Stimulated activated naive CD8-positive, alpha-beta T cell treated with anti-CD3 and anti-CD28 coated beads, Interleukin-15, amount 100 ng/mL, for 72 hours (primary cell): ENCODE results near the gene TMEM150A.

Experiments used
- ATAC-seq: fragments of 150-1000 bp; cut with Tn5 transposase; 2 replicates; pipeline ENCODE4 v1.10.0; 2021; ENCODE audit warnings: mild to moderate bottlenecking, moderate library complexity
- DNase-seq, 2 donors: peaks; one replicate each; pipeline ENCODE4 v3.0.0; 2021 to 2022
- H3K27ac Mint-ChIP-seq, 2 donors: one replicate each; pipeline ENCODE4 v1.8.0; 2022; ENCODE audit warnings: mild to moderate bottlenecking in 2 of 2, mixed read lengths in 2 of 2, moderate library complexity in 2 of 2
- H3K27me3 Mint-ChIP-seq: one replicate; pipeline ENCODE4 v1.8.0; 2022; ENCODE audit warnings: mixed read lengths
- H3K4me1 Mint-ChIP-seq: one replicate; pipeline ENCODE4 v1.8.0; 2022; ENCODE audit warnings: mild to moderate bottlenecking, mixed read lengths
- H3K4me3 Mint-ChIP-seq, 2 donors: one replicate each; pipeline ENCODE4 v1.8.0; 2022; ENCODE audit warnings: mild to moderate bottlenecking in 2 of 2, mixed read lengths in 2 of 2, moderate library complexity in 1 of 2
- H3K9me3 Mint-ChIP-seq, 2 donors: one replicate each; pipeline ENCODE4 v1.8.0; 2022; ENCODE audit warnings: mixed read lengths in 2 of 2

TMEM150A gene

DNA sequence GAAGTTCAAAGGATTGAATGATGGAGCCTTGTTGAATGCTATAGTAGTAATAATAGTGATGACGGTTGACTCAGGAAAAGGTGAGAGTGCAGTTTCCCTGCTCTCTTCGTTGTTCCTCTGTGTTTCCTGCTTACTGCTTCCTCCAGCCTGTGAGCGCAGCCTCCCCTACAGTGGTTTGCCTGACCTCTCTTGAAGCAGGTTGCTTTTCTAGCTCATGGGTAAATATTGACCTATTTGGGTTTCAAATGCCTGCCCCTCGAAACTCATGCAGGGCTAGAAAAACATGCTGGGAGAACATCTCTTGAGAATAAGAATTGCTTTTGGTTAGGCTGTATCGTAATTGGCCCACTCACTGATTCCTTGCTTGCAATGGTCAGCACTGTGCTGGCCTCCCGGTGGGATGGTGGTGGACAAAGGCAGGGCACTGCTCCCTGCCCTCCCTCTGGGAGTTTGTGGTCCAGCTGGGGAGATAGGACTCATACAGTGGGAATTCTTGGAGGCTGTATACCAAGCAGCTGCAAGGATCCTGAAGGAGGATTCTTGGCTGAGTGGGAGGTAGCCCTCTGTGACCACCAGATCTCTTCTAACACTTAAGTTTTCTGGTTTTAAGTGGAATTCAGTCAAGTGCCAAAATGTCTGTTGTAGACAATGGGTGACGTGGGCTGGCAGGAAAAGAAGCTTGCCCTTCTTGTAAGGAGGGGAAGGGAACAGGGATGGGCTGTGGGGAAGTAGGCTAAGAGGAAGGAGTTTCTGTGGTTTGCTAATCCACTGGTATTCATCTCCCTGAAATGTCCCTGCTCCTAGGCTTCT lies 12.3 kb downstream of the TMEM150A start:
- H3K9me3 Mint-ChIP-seq: no peaks in the 10 kb centered on the region
- no peak for ATAC-seq
- peak overlapping the region in 1 of 2 donors; percentile 81 for H3K27ac Mint-ChIP-seq
- no peak overlapping the region for H3K4me3 Mint-ChIP-seq
- H3K4me1 Mint-ChIP-seq: peaks cover 51% of the 10 kb centered on the region
- DNase-seq: no peak
- H3K27me3 Mint-ChIP-seq: no peaks in the 10 kb centered on the region

- Mint-ChIP-seq H3K27ac (no peak overlapping the region), H3K4me3 (no peak overlapping the region)
- ATAC-seq: no peak
These were observed 13.3 kb downstream of the TMEM150A start for GRCh38 chr2:85589181-85589580.

GRCh38 chr2:85588645-85589044 lies 13.9 kb downstream of the TMEM150A start:
- H3K9me3 Mint-ChIP-seq: no peaks in the 10 kb centered on the region
- no peaks in the 10 kb centered on the region for H3K27me3 Mint-ChIP-seq
- H3K4me1 Mint-ChIP-seq: peaks cover 51% of the 10 kb centered on the region
- DNase-seq (no peak), ATAC-seq (no peak)
- peak overlapping the region in 1 of 2 donors; percentile 14 for H3K27ac Mint-ChIP-seq
- H3K4me3 Mint-ChIP-seq: no peak overlapping the region

More at GRCh38 chr2:85589181-85589580, 13.3 kb downstream of the TMEM150A start:
- Mint-ChIP-seq H3K27me3 (no peaks in the 10 kb centered on the region), H3K9me3 (no peaks in the 10 kb centered on the region), H3K4me1 (peaks cover 51% of the 10 kb centered on the region)
- DNase-seq: no peak

- Mint-ChIP-seq H3K4me3 (no peak overlapping the region), H3K27ac (peak overlapping the region in 1 of 2 donors; percentile 14), H3K4me1 (peaks cover 53% of the 10 kb centered on the region), H3K27me3 (no peaks in the 10 kb centered on the region), H3K9me3 (no peaks in the 10 kb centered on the region)
- DNase-seq: no peak
- ATAC-seq: no peak
These were observed 14.3 kb downstream of the TMEM150A start for GRCh38 chr2:85588236-85588635.

- H3K4me1 Mint-ChIP-seq: peaks cover 64% of the 10 kb centered on the region
- H3K27me3 Mint-ChIP-seq: no peaks in the 10 kb centered on the region
- H3K9me3 Mint-ChIP-seq: no peaks in the 10 kb centered on the region
- H3K4me3 Mint-ChIP-seq: peak overlapping the region; percentile 82 to 87
- peak overlapping the region in 1 of 2 donors; percentile 88 for H3K27ac Mint-ChIP-seq
- DNase-seq (no peak), ATAC-seq (no peak)
These were observed 16.8 kb downstream of the TMEM150A start for GRCh38 chr2:85585781-85586105.

GRCh38 chr2:85584857-85585780 lies 17.4 kb downstream of the TMEM150A start:
- H3K4me1 Mint-ChIP-seq: peaks cover 66% of the 10 kb centered on the region
- H3K27ac Mint-ChIP-seq: peak overlapping the region; percentile 81 to 88
- peak overlapping the region; percentile 82 to 87 for H3K4me3 Mint-ChIP-seq
- ATAC-seq (peak; percentile 76), DNase-seq (peak; percentile 15 to 26)
- no peaks in the 10 kb centered on the region for H3K27me3 Mint-ChIP-seq
- H3K9me3 Mint-ChIP-seq: no peaks in the 10 kb centered on the region

- DNase-seq (peak; percentile 14), ATAC-seq (peak; percentile 56)
- H3K4me3 Mint-ChIP-seq: peak within 1 kb of the TSS; percentile 82 to 87
- H3K9me3 Mint-ChIP-seq: no peaks in the 10 kb centered on the region
- no peaks in the 10 kb centered on the region for H3K27me3 Mint-ChIP-seq
- H3K27ac Mint-ChIP-seq: peak within 1 kb of the TSS; percentile 81 to 88
- peaks cover 68% of the 10 kb centered on the region for H3K4me1 Mint-ChIP-seq
These were observed 18.1 kb downstream of the TMEM150A start, which contains the start of gene VAMP5 for GRCh38 chr2:85584354-85584856. TSS of gene VAMP5 (plus strand) at chr2:85584431. CDS start at chr2:85584491, 60 bp downstream.

DNA sequence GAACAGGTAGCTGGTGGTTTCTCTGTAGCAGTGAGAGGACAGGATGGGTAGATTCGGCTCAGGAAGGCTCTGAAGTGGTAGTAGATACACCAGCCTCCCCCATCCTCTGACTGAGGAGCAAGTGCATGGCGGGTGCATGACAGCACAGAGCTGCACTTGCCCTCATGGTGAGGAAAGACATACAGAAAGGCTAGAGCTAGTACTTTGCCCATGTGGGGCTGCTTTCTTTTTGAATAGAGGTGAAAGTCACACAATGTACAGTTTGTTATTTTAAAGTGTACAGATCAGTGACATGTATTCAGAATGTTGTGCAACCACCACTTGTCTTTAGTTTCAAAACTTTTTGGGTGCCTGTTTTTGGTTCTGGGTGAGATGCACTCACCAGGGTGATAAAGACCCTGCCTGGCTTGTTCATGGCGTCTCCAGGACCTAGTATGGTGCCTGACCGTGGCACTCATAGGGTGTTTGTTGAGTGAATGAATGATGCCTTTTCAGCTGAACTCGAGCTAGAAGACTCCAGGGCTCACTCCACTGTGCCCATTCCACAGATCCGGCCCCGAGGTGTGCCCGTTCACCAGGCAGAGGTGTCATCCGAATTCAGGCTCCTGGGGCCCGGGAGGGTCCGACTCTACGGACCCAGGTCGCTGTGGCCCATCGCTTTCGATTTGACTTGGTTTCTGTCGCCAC lies 18.7 kb downstream of the TMEM150A start:
- H3K9me3 Mint-ChIP-seq: no peaks in the 10 kb centered on the region
- peaks cover 73% of the 10 kb centered on the region for H3K4me1 Mint-ChIP-seq
- H3K27ac Mint-ChIP-seq: peak overlapping the region; percentile 42 to 66
- no peaks in the 10 kb centered on the region for H3K27me3 Mint-ChIP-seq
- ATAC-seq: peak; percentile 62
- H3K4me3 Mint-ChIP-seq: peak overlapping the region; percentile 82 to 87
- DNase-seq: peak in 1 of 2 donors; percentile 30

DNA sequence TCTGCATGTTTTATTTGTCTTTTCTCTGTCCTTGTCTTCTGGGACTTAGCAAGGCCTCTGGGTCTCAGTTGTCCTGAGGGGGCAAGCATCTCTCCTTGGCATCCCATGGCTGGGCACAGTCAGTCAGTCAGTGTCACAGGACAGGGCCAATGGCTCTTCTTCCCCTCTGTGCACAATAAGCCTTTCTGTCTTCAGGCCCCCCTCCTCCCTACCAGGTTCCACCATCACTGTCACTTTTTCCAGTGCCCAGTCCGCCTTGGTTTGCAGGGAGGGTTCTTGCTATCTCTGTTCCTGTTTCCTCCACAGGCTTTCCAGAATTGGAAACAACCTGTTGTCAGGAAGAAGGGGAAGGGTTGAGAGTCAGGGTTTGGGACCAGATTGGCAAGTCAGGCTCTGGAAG lies 20.0 kb downstream of the TMEM150A start:
- no peak for ATAC-seq
- H3K9me3 Mint-ChIP-seq: no peaks in the 10 kb centered on the region
- no peaks in the 10 kb centered on the region for H3K27me3 Mint-ChIP-seq
- H3K4me3 Mint-ChIP-seq: no peak overlapping the region
- H3K27ac Mint-ChIP-seq: no peak overlapping the region
- no peak for DNase-seq
- peaks cover 68% of the 10 kb centered on the region for H3K4me1 Mint-ChIP-seq

- DNase-seq (no peak), ATAC-seq (no peak)
- peaks cover 61% of the 10 kb centered on the region for H3K4me1 Mint-ChIP-seq
- H3K27ac Mint-ChIP-seq: peak overlapping the region in 1 of 2 donors; percentile 76
- H3K4me3 Mint-ChIP-seq: peak overlapping the region; percentile 65 to 98
- no peaks in the 10 kb centered on the region for H3K27me3 Mint-ChIP-seq
- H3K9me3 Mint-ChIP-seq: no peaks in the 10 kb centered on the region
These were observed 22.3 kb downstream of the TMEM150A start for GRCh38 chr2:85580206-85580605.

GRCh38 chr2:85579266-85579935 lies 23.1 kb downstream of the TMEM150A start:
- ATAC-seq: no peak
- peaks cover 54% of the 10 kb centered on the region for H3K4me1 Mint-ChIP-seq
- peak overlapping the region; percentile 52 to 77 for H3K27ac Mint-ChIP-seq
- H3K9me3 Mint-ChIP-seq: no peaks in the 10 kb centered on the region
- no peak for DNase-seq
- H3K4me3 Mint-ChIP-seq: peak overlapping the region; percentile 85 to 98
- no peaks in the 10 kb centered on the region for H3K27me3 Mint-ChIP-seq

DNA sequence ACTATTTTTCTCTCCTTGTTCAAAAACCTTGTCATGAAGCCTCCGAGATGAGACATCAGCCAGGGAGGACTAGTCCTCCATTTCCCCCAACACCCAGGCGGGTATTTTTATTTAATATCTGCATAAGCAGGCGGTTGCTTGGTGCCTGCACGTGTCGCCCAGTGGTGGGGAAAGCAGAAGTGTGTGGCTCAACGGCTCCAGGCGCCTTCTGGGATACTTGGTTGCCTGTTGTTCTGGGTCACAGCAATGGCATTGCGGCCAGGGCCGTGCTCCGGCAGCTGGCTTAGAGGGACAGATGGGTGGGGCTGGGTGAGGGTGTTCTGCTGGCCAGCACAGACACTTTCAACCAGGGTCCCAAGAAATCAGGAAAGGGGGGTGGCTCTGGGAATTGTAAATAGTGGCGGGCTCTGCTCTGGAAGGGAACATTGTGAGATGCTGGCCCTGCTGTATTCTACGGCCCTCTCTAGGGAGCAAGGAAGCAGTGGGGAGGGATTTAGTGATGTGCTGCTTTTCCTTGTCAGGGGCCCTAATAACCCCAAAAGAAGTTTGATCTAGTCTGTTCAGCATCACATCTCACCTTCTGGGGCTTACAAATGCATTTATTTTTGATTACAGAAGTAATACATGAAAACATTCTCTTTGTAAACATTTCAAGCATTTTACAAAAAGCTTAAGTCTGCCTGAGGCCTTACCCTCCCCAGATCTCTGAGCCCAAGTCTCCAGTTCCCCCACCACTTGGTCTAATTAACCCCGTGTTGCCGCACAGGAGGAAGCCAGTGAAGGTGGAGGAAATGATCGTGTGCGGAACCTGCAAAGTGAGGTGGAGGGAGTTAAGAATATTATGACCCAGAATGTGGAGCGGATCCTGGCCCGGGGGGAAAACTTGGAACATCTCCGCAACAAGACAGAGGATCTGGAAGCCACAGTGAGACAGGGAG lies 24.0 kb downstream of the TMEM150A start:
- DNase-seq: peak in 1 of 2 donors; percentile 27
- peak; percentile 65 for ATAC-seq
- peaks cover 49% of the 10 kb centered on the region for H3K4me1 Mint-ChIP-seq
- H3K9me3 Mint-ChIP-seq: no peaks in the 10 kb centered on the region
- peak overlapping the region; percentile 85 to 98 for H3K4me3 Mint-ChIP-seq
- peak overlapping the region; percentile 97 to 98 for H3K27ac Mint-ChIP-seq
- no peaks in the 10 kb centered on the region for H3K27me3 Mint-ChIP-seq

DNA sequence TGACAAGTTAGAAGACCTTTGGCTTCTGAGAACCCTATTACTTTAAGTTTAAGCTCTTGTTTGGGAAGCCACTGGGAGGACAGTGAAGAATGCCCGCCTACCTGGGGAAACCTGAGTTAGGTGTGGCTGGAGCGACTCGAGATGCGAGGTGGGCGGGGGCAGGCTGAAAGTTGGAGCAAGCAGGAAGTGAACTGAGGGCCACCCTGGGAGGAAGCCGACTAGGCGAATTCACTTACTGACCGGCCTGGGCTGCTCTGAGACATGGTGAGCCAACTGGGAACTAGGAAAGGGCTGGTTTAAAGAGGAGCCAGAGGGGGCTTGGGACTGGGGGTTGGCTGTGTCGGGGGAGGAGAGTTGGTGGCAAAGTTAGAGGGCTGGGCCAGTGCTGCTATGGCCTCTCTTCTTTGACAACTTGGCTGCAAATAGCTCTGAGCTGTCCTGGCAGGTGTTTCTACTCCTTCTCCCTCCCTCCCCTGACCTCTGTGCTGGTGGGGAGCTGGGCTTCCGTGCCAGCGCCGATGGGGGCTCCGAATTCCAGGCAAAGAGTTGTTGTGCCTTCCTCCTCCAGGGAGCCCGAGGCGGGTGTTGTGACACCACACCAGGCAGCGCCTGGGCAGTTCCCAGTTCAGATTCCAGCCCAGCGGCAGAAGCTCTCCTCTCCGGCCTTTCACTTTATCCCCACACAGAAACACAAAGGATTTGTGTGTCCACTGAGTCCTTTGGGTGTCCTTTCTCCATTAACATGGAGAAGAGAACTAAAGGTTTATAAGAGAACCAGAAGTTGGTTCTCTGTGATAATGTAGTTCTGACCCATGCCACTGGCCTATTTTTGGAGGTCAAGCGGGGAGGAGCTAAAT lies 24.9 kb downstream of the TMEM150A start, which contains the start of gene VAMP8:
Gene VAMP8 (plus strand): TSS at position 201 of the 857 bp plus-strand sequence. CDS start 61 bp downstream, at position 262.
- DNase-seq (peak; percentile 40 to 62), ATAC-seq (peak; percentile 85)
- Mint-ChIP-seq H3K4me1 (peaks cover 40% of the 10 kb centered on the region), H3K27ac (peak within 1 kb of the TSS; percentile 97 to 98), H3K27me3 (no peaks in the 10 kb centered on the region), H3K9me3 (no peaks in the 10 kb centered on the region), H3K4me3 (peak within 1 kb of the TSS; percentile 85 to 98)
